Esophagus squamous epithelium (tissue), 5 donors: ENCODE data around the gene PPARA. TPM values are rescaled to one million over a fixed set of nuclear protein-coding genes. Genes with fewer than 3 reads are reported as not detected.

Source experiments
- DNase-seq: peaks from one replicate; lab custom pipeline; 2025; lab: John Stamatoyannopoulos, UW
- H3K27ac ChIP-seq, 4 donors: fragments of 200-600 bp; sonication (generic); one replicate each; pipeline ENCODE4 v1.5.1; 2016 to 2019; ENCODE audit warnings: mild to moderate bottlenecking in 1 of 4
- H3K27me3 ChIP-seq, 4 donors: fragments of 200-600 bp; sonication (generic); 1 replicate in 3 of 4; 2 replicates in 1 of 4; pipeline versions ENCODE4 v1.5.1 to v1.6.0; 2017 to 2021; ENCODE audit warnings: antibody characterized with exemption in 1 of 4
- H3K36me3 ChIP-seq, 3 donors: fragments of 200-600 bp; sonication (generic); one replicate each; pipeline ENCODE4 v1.5.1; 2016 to 2019
- H3K4me1 ChIP-seq, 3 donors: fragments of 200-600 bp; sonication (generic); one replicate each; pipeline ENCODE4 v1.5.1; 2017 to 2019
- H3K4me3 ChIP-seq, 4 donors: fragments of 200-600 bp; sonication (generic); 1 replicate in 3 of 4; 2 replicates in 1 of 4; pipeline ENCODE4 v1.5.1; 2016 to 2019; ENCODE audit warnings: mild to moderate bottlenecking in 2 of 4, moderate library complexity in 1 of 4
- H3K9me3 ChIP-seq, 3 donors: fragments of 200-600 bp; sonication (generic); one replicate each; pipeline ENCODE4 v1.5.1; 2016 to 2019
- CTCF ChIP-seq, 6 experiments: fragments of 450-650 bp in 4 of 6; fragments of 200-600 bp in 2 of 6; sonication (generic) in 2 of 6; IDR thresholded peaks; one replicate each; pipeline ENCODE4 v1.5.1; 2016 to 2019; ENCODE audit warnings: antibody characterized with exemption in 6 of 6, mild to moderate bottlenecking in 4 of 6, moderate library complexity in 4 of 6
- POLR2A ChIP-seq, 4 donors: fragments of 450-650 bp; IDR thresholded peaks; one replicate each; pipeline ENCODE4 v1.6.1; 2017; ENCODE audit warnings: antibody characterized with exemption in 4 of 4, mild to moderate bottlenecking in 4 of 4, moderate library complexity in 3 of 4
- WGBS, 2 donors: methylation state at CpG; one replicate each; pipeline ENCODE4 v1.1.5; 2018; 5-methylcytosine and 5-hydroxymethylcytosine counted together
- intact Hi-C: fragments of 100-400 bp; cut with DNase I; formaldehyde crosslinking; loops from one replicate; pipeline ENCODE4 v1.15.0; 2022
- total RNA-seq, 4 donors: library from RNA; depleted of rRNA; stranded (reverse); fragments of >200 nt; gene quantifications; one replicate each; pipeline ENCODE4 v1.1.0, GENCODE V29; 2016
- donor health status: DM: yes; HTN: yes; CAD: no.

Gene PPARA
- total RNA-seq, 4 donors from 2014 or later, result 7.7 to 18.5 (median 10.1) TPM

- TF ChIP-seq CTCF (IDR thresholded peaks at IDR 0.05), result no peak
- Histone ChIP-seq H3K9me3 (no peaks in the 10 kb centered on the region), H3K27ac (peak overlapping the region; percentile 68 to 92 (median 86)), H3K4me1 (peaks cover 35 to 78% (median 44%) of the 10 kb centered on the region in 3 donors), H3K4me3 (no peak overlapping the region), H3K36me3 (peaks cover 4 to 22% (median 4%) of the 10 kb centered on the region in 3 donors), H3K27me3 (no peaks in the 10 kb centered on the region)
- no peak for DNase-seq
- WGBS, 2 donors, result 54 to 60% methylated on average over 2 to 3 of the region's 10 CpGs
- intact Hi-C loops, result loop anchor here (5.0 kb wide), 1 partner anchor 120 kb away; no protein-coding TSS in a partner anchor
Observed at GRCh38 chr22:46117206-46118199, 32.8 kb upstream of the PPARA start.

DNA sequence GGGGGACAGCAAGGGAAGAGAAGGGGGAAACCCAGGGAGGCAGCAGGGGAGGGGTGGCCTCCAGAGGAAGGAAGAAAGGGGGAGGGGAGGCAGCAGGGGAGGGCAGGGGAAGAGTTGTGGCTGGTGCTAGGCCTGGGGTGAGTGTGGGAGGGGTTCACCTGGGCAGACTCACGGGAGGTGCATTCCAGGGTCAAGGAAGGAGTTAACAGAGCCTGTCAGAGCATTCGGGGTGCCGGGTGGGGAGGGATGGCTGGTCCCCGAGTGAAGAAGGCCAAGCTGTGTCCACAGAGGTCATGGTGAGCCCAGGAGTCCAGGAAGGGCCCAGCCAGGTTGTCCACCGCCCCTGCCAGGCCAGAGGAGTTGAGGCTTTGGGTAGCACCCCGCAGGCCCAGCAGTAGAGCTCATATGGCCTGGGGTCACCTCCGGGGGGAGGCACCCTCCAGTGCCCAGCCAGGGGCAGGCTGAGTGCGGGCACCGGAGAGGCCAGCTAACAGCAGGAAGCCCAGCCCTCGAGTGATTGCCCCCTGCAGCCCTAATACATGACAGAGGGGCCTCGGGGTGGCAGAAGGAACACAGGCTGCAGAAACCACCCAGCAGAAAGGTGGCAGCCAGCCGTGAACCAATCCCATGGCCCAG lies 31.1 kb upstream of the PPARA start:
- Histone ChIP-seq H3K27me3 (no peaks in the 10 kb centered on the region), H3K36me3 (peaks cover 0 to 5% (median 0%) of the 10 kb centered on the region in 3 donors), H3K9me3 (no peaks in the 10 kb centered on the region), H3K4me1 (peaks cover 23 to 65% (median 30%) of the 10 kb centered on the region in 3 donors), H3K27ac (peak overlapping the region in 3 of 4 donors; percentile 1 to 46 (median 31)), H3K4me3 (no peak overlapping the region)
- TF ChIP-seq POLR2A (IDR thresholded peaks at IDR 0.05), result no peak
- no peak for TF ChIP-seq CTCF (IDR thresholded peaks at IDR 0.05)
- 32 to 38% methylated on average over 5 of the region's 12 CpGs for WGBS, 2 donors
- intact Hi-C loops, result loop anchor here (5.0 kb wide), 1 partner anchor 122 kb away; no protein-coding TSS in a partner anchor
- DNase-seq, result no peak

- intact Hi-C loops, result loop anchor here (5.0 to 10.0 kb wide), 3 partner anchors 123 to 415 kb away; partner anchors contain the start of gene CELSR1
- Histone ChIP-seq H3K27ac (peak overlapping the region; percentile 1 to 46 (median 33)), H3K4me1 (peaks cover 17 to 58% (median 27%) of the 10 kb centered on the region in 3 donors), H3K36me3 (no peaks in the 10 kb centered on the region), H3K4me3 (no peak overlapping the region), H3K27me3 (no peaks in the 10 kb centered on the region), H3K9me3 (no peaks in the 10 kb centered on the region)
- DNase-seq, result no peak
- 17 to 27% methylated on average over 2 to 6 of the region's 23 CpGs for WGBS, 2 donors
- TF ChIP-seq POLR2A (IDR thresholded peaks at IDR 0.05) (no peak), CTCF (IDR thresholded peaks at IDR 0.05) (no peak)
Observed at GRCh38 chr22:46119729-46120419, 30.5 kb upstream of the PPARA start.

DNA sequence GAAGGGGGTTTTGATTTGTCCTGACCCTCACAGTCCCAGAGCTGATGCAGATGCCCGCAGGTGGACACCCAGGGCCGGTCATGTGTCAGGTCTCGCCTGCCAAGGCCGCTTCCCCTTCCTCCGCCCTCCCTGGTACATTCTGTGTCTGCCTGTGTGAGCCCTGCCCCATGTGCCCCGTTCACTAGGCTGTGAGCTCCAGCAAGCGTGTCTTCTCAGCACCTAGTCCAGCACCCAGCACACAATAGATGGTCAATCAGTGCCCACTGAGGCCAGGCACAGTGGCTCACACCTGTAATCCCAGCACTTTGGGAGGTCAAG lies 29.9 kb upstream of the PPARA start:
- intact Hi-C loops, result loop anchor here (5.0 to 10.0 kb wide), 2 partner anchors 192 to 414 kb away; partner anchors contain the start of gene CELSR1
- WGBS, 2 donors, result 41% methylated on average over 5 of the region's 7 CpGs; no CpG with 5 or more reads in 1 of the 2 donors
- H3K27ac ChIP-seq, result peak overlapping the region in 3 of 4 donors; percentile 27 to 46 (median 28)
- H3K27me3 ChIP-seq, result no peaks in the 10 kb centered on the region
- H3K4me3 ChIP-seq, result no peak overlapping the region
- H3K4me1 ChIP-seq, result peaks cover 16 to 53% (median 27%) of the 10 kb centered on the region in 3 donors
- H3K36me3 ChIP-seq, result no peaks in the 10 kb centered on the region
- H3K9me3 ChIP-seq, result no peaks in the 10 kb centered on the region
- no peak for DNase-seq
- no peak for TF ChIP-seq POLR2A (IDR thresholded peaks at IDR 0.05)
- TF ChIP-seq CTCF (IDR thresholded peaks at IDR 0.05), result no peak
